Cerebellar cortex (tissue), 1 donor: Measurements from ENCODE around the gene EFNA1.
A peak's percentile ranks its signal among the peaks of the same experiment; 100 is the strongest.

Experiments used
- DNase-seq: peaks from one replicate; pipeline ENCODE4 v3.0.0-alpha.2; 2015; ENCODE audit warnings: low spot score

The EFNA1 gene

GRCh38 chr1:155174324-155175280 lies 46.9 kb downstream of the EFNA1 start:
- DNase-seq = peak; percentile 71

GRCh38 chr1:155175281-155175926 lies 47.7 kb downstream of the EFNA1 start:
- peak; percentile 46 for DNase-seq

GRCh38 chr1:155175927-155176371 lies 48.3 kb downstream of the EFNA1 start:
- no peak for DNase-seq

- DNase-seq = peak; percentile 89
These were observed 48.9 kb downstream of the EFNA1 start for GRCh38 chr1:155176544-155177071.

GRCh38 chr1:155177192-155177917 lies 49.7 kb downstream of the EFNA1 start:
- DNase-seq = no peak

GRCh38 chr1:155177918-155178281 lies 50.2 kb downstream of the EFNA1 start:
- no peak for DNase-seq

- no peak for DNase-seq
These were observed 50.9 kb downstream of the EFNA1 start for GRCh38 chr1:155178441-155179111.

- no peak for DNase-seq
These were observed 51.7 kb downstream of the EFNA1 start for GRCh38 chr1:155179112-155180031.

GRCh38 chr1:155181371-155182051 lies 53.8 kb downstream of the EFNA1 start:
- no peak for DNase-seq

GRCh38 chr1:155182052-155182550 lies 54.4 kb downstream of the EFNA1 start:
- peak; percentile 37 for DNase-seq

GRCh38 chr1:155183775-155184221 lies 56.1 kb downstream of the EFNA1 start:
- no peak for DNase-seq

- DNase-seq = no peak
These were observed 56.7 kb downstream of the EFNA1 start for GRCh38 chr1:155184351-155184811.
